Epithelial cell of proximal tubule (primary cell): Measurements from ENCODE around the gene PWP2. TPM values are rescaled to one million over a fixed set of nuclear protein-coding genes. Genes with fewer than 3 reads are reported as not detected.
"Not testable (repeated sequence)": the region's sequence is repeated elsewhere in the genome, so short reads cannot be mapped to it uniquely, and the experiment has no call there.

Experiments used
- DNase-seq: peaks from one replicate; pipeline ENCODE4 v3.0.0-alpha.2; 2011; ENCODE audit warnings: low read depth
- H3K4me3 ChIP-seq: 2 replicates; pipeline ENCODE4 v1.5.1; 2011; ENCODE audit warnings: low read depth, mild to moderate bottlenecking, low read length
- CTCF ChIP-seq: conservative IDR thresholded peaks from 2 replicates; pipeline ENCODE4 v1.5.1; 2012; ENCODE audit warnings: low read depth, mild to moderate bottlenecking, low read length
- total RNA-seq: library from RNA; depleted of rRNA; stranded (reverse); fragments of >200 nt; gene quantifications from 2 replicates; pipeline ENCODE4 v1.2.3, GENCODE V29; 2015

Gene PWP2
- 5.0 and 6.6 TPM in 2 replicates for total RNA-seq

- DNase-seq = not testable (repeated sequence)
- peak within 1 kb of the TSS; percentile 37 for H3K4me3 ChIP-seq
Measured at GRCh38 chr21:44107026-44107501, at the start of gene PWP2. Gene PWP2 (plus strand): TSS chr21:44107399. CDS start chr21:44107417, 18 bp downstream.

- no peak for TF ChIP-seq CTCF
- no peak for DNase-seq
- no peak overlapping the region for H3K4me3 ChIP-seq
Measured at GRCh38 chr21:44057960-44058651, 49.1 kb upstream of the PWP2 start.

GRCh38 chr21:44058652-44058964, 48.6 kb upstream of the PWP2 start:
- TF ChIP-seq CTCF = no peak
- no peak overlapping the region for H3K4me3 ChIP-seq
- DNase-seq = no peak

- no peak for DNase-seq
- H3K4me3 ChIP-seq = no peak overlapping the region
- TF ChIP-seq CTCF = no peak
Measured at GRCh38 chr21:44058981-44059380, 48.2 kb upstream of the PWP2 start.

- DNase-seq = no peak
- no peak for TF ChIP-seq CTCF
- H3K4me3 ChIP-seq = no peak overlapping the region
Measured at GRCh38 chr21:44059710-44060109, 47.5 kb upstream of the PWP2 start.

GRCh38 chr21:44062380-44062779, 44.8 kb upstream of the PWP2 start:
- TF ChIP-seq CTCF = no peak
- no peak overlapping the region for H3K4me3 ChIP-seq
- no peak for DNase-seq

GRCh38 chr21:44063151-44063912, 43.9 kb upstream of the PWP2 start:
- TF ChIP-seq CTCF = no peak
- DNase-seq = no peak
- no peak overlapping the region for H3K4me3 ChIP-seq
